HG02588 (cell line): ENCODE results near the gene RND1.
"Not testable (repeated sequence)": the region's sequence is repeated elsewhere in the genome, so short reads cannot be mapped to it uniquely, and the experiment has no call there.

Experiments
- ATAC-seq: cut with Tn5 transposase; IDR thresholded peaks from one replicate; pipeline ENCODE4 v1.9.1; 2021; ENCODE audit warnings: mild to moderate bottlenecking, moderate library complexity; ENCODE audit not compliant: unreplicated experiment

Gene RND1

GRCh38 chr12:48865281-48866051 lies at the start of gene RND1:
Gene RND1, minus strand, starts transcription at chr12:48865870. Its CDS starts 103 bp downstream, at chr12:48865767.
- peak; percentile 88 for ATAC-seq

DNA sequence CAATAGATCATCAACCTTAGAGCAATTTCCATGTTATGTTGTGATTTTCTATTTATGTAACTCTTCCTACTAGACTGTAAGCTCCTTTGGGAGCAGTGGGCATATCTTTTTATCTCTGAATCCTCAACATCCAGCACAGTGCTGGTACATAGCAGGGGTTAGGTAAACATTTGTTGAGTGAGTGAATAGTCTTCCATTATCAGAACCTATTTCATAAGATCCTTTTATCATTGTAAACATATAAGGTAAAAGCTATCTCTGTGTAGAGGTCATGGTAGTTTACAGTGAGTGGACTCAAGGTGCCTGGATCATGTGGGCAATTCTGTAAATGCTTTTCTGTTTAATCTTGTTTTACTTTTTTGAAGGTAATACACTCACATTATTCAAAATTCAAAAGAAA lies 44.5 kb upstream of the RND1 start:
- no peak for ATAC-seq

DNA sequence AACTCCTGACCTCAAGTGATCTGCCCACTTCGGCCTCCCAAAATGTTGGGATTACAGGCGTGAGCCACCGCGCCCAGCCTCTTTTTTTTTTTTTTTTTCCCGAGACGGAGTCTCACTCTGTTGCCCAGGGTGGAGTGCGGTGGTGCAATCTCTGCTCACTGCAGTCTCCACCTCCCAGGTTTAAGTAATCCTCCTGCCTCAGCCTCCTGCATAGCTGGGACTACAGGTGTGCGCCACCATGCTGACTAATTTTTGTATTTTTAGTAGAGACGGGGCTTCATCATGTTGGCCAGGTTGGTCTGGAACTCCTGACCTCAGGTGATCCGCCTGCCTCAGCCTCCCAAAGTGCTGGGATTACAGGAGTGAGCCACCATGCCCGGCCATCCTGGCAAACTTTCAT lies 44.0 kb upstream of the RND1 start:
- ATAC-seq, result not testable (repeated sequence)

DNA sequence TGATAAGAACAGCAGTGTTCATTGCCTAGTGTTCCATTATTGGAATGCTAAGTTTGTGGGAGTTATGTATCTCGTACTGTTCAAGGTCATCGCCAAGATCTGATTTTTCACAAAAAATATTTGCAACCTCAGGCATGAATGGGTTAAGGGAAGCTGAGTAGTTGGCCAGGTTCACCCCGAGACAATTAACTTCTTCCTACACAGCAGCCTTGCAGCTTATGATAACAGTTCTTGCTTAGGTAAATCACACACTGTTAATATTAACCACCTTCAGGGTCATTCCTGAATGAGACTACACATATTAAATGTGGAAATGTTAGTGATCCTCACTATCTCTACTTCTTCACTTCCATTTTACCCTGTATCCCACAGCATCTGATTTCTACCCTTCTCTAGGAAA lies 41.6 kb upstream of the RND1 start:
- ATAC-seq, result no peak

DNA sequence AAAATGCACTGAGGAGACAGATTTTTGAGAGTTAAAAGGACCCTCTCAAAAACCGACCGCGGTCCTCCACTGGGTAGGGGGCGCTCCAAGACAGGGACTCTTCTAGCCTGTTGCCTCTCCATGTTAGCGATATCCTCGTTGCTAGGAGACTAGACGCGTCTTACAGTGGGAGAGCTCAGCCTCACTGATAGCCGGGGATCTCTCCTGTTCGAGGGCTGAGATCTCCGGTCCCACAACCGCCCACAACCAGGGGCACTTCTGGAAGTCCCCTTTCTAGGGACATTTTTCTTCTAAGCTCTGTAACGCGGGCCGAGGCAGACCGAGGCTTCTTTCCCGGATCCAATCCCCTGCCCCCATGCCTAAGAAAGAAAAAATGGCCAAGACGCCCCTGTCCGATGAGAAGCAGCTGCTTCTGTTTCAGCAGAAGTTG lies 38.3 kb upstream of the RND1 start:
- ATAC-seq, result peak; percentile 76

DNA sequence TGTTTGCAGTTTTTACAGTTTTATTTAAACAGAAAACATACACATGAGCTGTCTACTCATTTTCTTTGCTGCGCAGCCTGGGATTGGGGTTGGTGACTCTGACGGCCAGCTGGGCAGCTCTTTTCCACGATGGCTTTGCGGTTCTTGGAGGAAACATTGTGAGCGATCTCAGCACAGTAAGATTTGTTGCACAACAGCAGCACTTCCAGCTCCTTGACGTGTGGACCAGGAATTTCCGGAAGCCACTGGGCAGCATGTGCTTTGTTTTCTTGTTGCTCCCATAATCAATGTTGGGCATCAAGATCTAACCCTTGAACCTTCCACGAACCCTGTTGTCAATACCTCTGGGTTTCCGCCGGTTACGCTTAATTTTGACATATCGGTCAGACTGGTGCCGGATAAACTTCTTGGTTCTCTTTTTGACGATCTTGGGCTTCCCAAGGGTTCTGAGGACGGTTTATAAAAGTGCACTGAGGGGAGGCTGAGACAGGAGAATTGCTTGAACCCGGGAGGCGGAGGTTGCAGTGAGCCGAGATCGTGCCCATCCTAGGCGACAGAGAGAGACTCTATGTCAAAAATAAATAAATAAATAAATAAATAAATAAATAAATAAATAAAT lies 37.8 kb upstream of the RND1 start:
- ATAC-seq, result no peak

DNA sequence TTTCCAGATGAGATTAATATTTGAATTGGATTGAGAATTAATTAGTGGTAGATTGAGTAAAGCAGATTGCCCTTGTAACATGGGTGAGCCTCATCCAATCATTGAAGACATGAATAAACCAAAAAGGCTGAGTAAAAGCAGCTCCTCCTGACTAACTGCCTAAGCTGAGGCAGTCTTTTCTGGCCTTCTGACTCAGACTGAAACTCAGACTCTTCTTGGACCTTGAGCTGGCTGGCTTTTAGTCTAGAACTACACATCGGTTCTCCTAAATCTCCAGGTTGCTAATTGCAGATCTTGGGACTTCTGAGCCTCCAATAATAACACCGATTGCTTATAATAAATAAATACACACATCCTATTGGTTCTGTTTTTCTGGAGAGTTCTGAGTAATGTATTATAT lies 35.6 kb upstream of the RND1 start:
- no peak for ATAC-seq

- no peak for ATAC-seq
Observed at GRCh38 chr12:48899651-48900050, 34.0 kb upstream of the RND1 start.

DNA sequence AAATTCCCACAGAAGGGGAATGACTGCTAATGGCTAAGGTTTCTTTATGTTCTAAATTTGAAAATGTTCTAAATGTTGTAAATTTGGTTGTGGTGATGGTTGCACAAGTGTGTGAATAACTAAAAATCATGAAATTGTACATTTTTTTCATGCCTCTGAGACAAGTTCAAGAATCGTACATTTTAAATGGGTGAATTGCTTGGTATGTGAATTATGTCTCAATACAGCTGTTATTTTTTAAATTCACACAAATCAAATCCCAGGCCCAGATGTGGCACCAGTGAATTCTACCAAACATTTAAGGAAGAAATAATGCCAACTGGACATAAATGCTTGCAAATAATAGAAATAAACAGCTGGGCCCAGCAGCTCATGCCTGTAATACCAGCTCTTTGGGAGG lies 28.6 kb upstream of the RND1 start:
- no peak for ATAC-seq

GRCh38 chr12:48890657-48891418 lies 25.2 kb upstream of the RND1 start:
- no peak for ATAC-seq

GRCh38 chr12:48889679-48890078 lies 24.0 kb upstream of the RND1 start:
- ATAC-seq, result no peak

GRCh38 chr12:48883305-48884161 lies 17.9 kb upstream of the RND1 start:
- ATAC-seq, result no peak

DNA sequence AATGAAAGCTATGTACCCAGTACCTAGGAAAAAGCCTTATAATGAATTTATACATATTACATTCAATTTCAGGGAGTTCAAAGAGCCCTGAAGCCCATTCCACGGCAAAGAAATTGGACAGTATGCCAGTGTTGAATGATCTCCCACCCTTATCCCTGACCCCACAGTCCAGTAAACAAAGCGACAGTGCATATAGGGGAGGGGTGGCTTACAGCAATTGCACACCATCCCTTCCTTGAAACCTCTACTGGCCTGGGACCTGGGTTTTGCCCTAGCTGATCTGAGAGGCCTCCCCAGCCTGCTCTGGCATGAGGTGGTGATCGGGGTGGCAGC lies 17.3 kb upstream of the RND1 start:
- ATAC-seq, result no peak

GRCh38 chr12:48882315-48882687 lies 16.6 kb upstream of the RND1 start:
- ATAC-seq, result no peak

GRCh38 chr12:48881686-48882314 lies 16.1 kb upstream of the RND1 start:
- no peak for ATAC-seq

GRCh38 chr12:48880647-48881046 lies 15.0 kb upstream of the RND1 start:
- ATAC-seq, result no peak

- no peak for ATAC-seq
Observed at GRCh38 chr12:48878548-48878947, 12.9 kb upstream of the RND1 start.

- ATAC-seq, result no peak
Observed at GRCh38 chr12:48875944-48876515, 10.4 kb upstream of the RND1 start.

DNA sequence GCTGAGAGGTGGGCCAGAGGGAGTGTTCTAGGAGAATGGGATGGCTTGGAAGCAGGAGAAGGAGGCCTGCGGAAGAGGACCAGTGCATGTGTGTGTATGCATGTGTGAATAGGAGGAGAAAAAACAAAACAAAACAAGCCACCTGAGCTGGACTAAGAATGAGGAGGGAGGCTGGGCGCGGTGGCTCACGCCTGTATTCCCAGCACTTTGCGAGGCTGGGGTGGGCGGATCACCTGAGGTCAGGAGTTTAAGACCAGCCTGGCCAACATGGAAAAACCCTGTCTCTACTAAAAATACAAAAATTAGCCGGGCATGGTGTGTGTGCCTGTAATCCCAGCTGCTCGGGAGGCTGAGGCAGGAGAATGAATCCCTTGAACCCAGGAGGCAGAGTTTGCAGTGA lies 7.9 kb upstream of the RND1 start:
- not testable (repeated sequence) for ATAC-seq

DNA sequence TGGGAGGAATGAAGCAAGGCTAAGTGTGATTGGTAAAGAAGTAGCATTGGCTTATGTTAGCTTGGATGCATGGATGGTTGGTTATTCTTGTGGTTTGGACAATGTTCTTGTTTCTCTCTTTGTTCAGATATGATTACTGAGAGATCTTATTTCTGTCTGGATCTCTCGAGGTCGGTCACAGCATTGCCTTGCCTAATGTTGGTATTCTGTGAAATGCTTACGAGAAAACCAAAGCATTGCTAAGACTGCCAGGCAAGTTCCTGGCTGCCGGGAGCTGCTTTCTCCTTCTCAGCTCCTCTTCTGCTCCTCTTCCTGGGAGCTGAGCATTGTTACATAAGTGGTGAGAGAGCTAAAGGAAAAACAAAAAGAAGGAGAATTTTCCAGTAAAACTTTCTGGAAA lies 7.4 kb upstream of the RND1 start:
- no peak for ATAC-seq
